NT2/D1 (cell line): Measurements from ENCODE around the gene FBLN5.
"Not testable (repeated sequence)": the region's sequence is repeated elsewhere in the genome, so short reads cannot be mapped to it uniquely, and the experiment has no call there.

Source experiments
- DNase-seq: peaks from one replicate; pipeline ENCODE4 v3.0.0-alpha.2; 2011; ENCODE audit warnings: low read depth, low spot score
- H3K27me3 ChIP-seq: 2 replicates; pipeline ENCODE4 v1.6.0; 2011; ENCODE audit warnings: mild to moderate bottlenecking; ENCODE audit not compliant: insufficient read length, insufficient read depth
- H3K36me3 ChIP-seq: 2 replicates; pipeline ENCODE4 v1.6.1; 2011; ENCODE audit warnings: mild to moderate bottlenecking, low read length, mixed read lengths; ENCODE audit not compliant: insufficient read depth, insufficient read length
- H3K4me1 ChIP-seq: 2 replicates; pipeline ENCODE4 v1.5.1; 2011; ENCODE audit not compliant: insufficient read depth, insufficient read length
- H3K4me3 ChIP-seq: 2 replicates; pipeline ENCODE4 v1.5.1; 2011; ENCODE audit warnings: low read depth; ENCODE audit not compliant: insufficient read length
- H3K9ac ChIP-seq: 2 replicates; pipeline ENCODE4 v1.6.0; 2011; ENCODE audit warnings: low read depth; ENCODE audit not compliant: insufficient read length
- H3K9me3 ChIP-seq: 2 replicates; pipeline ENCODE4 v1.5.1; 2011; ENCODE audit warnings: mild to moderate bottlenecking, low read length; ENCODE audit not compliant: insufficient read depth
- SUZ12 ChIP-seq: IDR thresholded peaks from 2 replicates; pipeline ENCODE4 v1.6.1; 2011; ENCODE audit not compliant: insufficient read length, insufficient read depth; ENCODE audit errors: extremely low read depth
- YY1 ChIP-seq: IDR thresholded peaks from 2 replicates; pipeline ENCODE4 v1.6.1; 2011; ENCODE audit not compliant: insufficient read length, insufficient read depth
- ZNF274 ChIP-seq: IDR thresholded peaks from 2 replicates; pipeline ENCODE4 v1.6.1; 2011; ENCODE audit warnings: mild to moderate bottlenecking, low read depth, low read length

Gene FBLN5

DNA sequence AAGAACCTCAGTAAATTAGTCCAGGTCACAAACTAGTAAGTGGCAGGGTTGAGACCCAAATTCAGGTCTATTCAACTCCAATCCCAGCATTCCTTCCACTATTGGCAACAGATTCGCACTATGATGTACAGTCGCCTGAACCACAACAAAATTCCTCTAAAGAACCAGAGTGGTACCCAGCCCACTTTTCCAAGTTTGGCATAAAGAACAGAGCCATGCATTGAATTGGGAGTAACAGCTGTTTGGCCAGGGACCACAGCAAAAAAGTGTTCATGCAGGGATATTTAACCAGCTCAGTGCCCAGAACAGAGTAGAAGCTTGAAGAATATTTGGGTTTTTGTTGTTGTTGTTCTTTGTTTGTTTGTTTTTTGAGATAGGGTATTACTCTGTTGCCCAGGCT lies 89.9 kb downstream of the FBLN5 start:
- TF ChIP-seq SUZ12 (no peak), YY1 (no peak), ZNF274 (no peak)
- DNase-seq = no peak
- no peaks in the 10 kb centered on the region for H3K36me3 ChIP-seq
- no peak overlapping the region for H3K9ac ChIP-seq
- H3K27me3 ChIP-seq = no peaks in the 10 kb centered on the region
- no peaks in the 10 kb centered on the region for H3K4me1 ChIP-seq
- H3K4me3 ChIP-seq = no peak overlapping the region
- no peaks in the 10 kb centered on the region for H3K9me3 ChIP-seq

DNA sequence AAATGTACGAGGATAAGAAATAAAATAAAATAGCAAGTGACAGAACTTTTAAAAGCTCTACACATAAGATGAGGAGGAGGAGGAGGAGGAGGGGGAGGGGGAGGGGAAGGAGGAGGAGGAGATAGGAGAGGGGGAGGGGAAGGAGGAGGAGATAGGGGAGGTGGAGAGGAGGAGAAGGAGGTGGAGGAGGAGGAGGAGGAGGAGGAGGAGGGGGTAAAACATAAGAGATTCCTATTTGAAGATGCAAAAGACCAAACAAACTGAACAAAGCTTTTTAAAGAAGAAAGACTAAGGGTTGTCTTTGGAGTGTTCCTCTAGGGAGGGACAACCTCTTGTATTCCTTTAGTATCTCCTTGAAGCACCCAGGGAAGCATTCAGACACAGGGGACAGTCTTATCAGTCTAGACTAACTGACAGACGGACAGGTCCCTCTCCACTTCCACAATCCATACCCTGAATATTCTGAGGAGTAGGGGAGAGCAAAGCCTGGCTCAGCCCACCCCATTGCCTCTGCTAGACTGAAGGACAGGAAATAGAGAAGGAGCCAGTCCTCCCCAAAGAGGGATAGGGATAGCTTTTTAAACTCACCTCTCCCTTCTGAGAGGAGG lies 93.1 kb downstream of the FBLN5 start:
- H3K9me3 ChIP-seq = no peaks in the 10 kb centered on the region

GRCh38 chr14:91851563-91851962 lies 95.9 kb downstream of the FBLN5 start:
- Histone ChIP-seq H3K9ac (no peak overlapping the region), H3K4me3 (no peak overlapping the region), H3K4me1 (no peaks in the 10 kb centered on the region), H3K36me3 (no peaks in the 10 kb centered on the region), H3K27me3 (no peaks in the 10 kb centered on the region), H3K9me3 (no peaks in the 10 kb centered on the region)
- no peak for DNase-seq
- TF ChIP-seq YY1 (no peak), SUZ12 (no peak)

More for the DNA sequence above, 93.1 kb downstream of the FBLN5 start:
- TF ChIP-seq YY1 (no peak), ZNF274 (no peak), SUZ12 (no peak)
- Histone ChIP-seq H3K27me3 (no peaks in the 10 kb centered on the region), H3K9ac (no peak overlapping the region), H3K36me3 (no peaks in the 10 kb centered on the region), H3K4me1 (no peaks in the 10 kb centered on the region), H3K4me3 (no peak overlapping the region)
- no peak for DNase-seq

GRCh38 chr14:91848504-91849001 lies 98.9 kb downstream of the FBLN5 start:
- Histone ChIP-seq H3K9ac (no peak overlapping the region), H3K36me3 (no peaks in the 10 kb centered on the region), H3K4me3 (no peak overlapping the region), H3K27me3 (no peaks in the 10 kb centered on the region), H3K9me3 (no peaks in the 10 kb centered on the region), H3K4me1 (no peaks in the 10 kb centered on the region)
- TF ChIP-seq SUZ12 (no peak), ZNF274 (no peak), YY1 (no peak)
- DNase-seq = no peak

GRCh38 chr14:91847693-91848092 lies 99.8 kb downstream of the FBLN5 start:
- Histone ChIP-seq H3K4me3 (no peak overlapping the region), H3K36me3 (no peaks in the 10 kb centered on the region), H3K9ac (no peak overlapping the region), H3K9me3 (no peaks in the 10 kb centered on the region), H3K27me3 (no peaks in the 10 kb centered on the region), H3K4me1 (no peaks in the 10 kb centered on the region)
- TF ChIP-seq YY1 (no peak), SUZ12 (no peak), ZNF274 (no peak)
- DNase-seq = no peak

GRCh38 chr14:91845652-91846051 lies 101.8 kb downstream of the FBLN5 start:
- no peaks in the 10 kb centered on the region for H3K4me1 ChIP-seq
- H3K9me3 ChIP-seq = no peaks in the 10 kb centered on the region
- no peaks in the 10 kb centered on the region for H3K36me3 ChIP-seq
- no peak overlapping the region for H3K9ac ChIP-seq
- DNase-seq = no peak
- H3K4me3 ChIP-seq = no peak overlapping the region
- no peaks in the 10 kb centered on the region for H3K27me3 ChIP-seq
- no peak for TF ChIP-seq YY1
- no peak for TF ChIP-seq SUZ12
- TF ChIP-seq ZNF274 = no peak

DNA sequence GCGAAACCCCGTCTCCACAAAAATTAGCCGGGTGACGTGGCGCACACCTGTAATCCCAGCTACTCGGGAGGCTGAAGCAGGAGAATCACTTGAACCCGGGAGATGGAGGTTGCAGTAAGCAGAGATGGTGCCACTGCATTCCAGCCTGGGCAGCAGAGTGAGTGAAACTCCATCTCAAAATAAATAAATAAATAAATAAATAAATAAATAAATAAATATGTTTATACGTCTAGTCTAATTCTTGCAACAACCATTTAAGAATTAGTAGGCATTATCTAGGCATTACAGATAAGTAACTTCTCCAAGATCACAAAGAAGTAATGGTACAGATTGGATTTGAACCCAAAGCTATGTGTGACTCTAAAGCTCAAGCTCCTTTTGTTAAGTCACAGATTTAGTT lies 102.4 kb downstream of the FBLN5 start:
- H3K4me1 ChIP-seq, DNase-seq, H3K27me3 ChIP-seq, H3K9ac ChIP-seq, H3K36me3 ChIP-seq, H3K9me3 ChIP-seq, H3K4me3 ChIP-seq: not testable (repeated sequence)

DNA sequence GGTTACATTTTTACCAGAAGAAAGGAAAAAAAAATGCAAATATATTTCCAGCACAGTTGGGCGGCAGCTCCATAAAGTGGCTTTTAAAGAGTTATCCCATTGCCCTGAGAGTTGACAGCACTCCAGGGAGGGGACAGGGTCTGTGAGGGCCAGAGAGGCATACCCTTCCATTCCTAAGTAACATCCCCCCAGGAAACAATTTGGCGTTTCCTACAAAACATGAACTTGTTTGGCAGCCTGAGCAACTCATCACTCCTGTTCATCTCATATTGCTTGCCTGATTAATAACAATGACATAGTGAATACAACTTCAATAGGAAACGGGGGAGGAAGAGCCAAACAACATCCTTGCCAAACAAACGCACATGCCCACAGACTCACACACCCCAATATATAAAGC lies 103.5 kb downstream of the FBLN5 start:
- Histone ChIP-seq H3K36me3 (no peaks in the 10 kb centered on the region), H3K4me3 (no peak overlapping the region), H3K9me3 (no peaks in the 10 kb centered on the region), H3K27me3 (no peaks in the 10 kb centered on the region), H3K9ac (no peak overlapping the region), H3K4me1 (no peaks in the 10 kb centered on the region)
- no peak for DNase-seq
- TF ChIP-seq SUZ12 (no peak), ZNF274 (no peak), YY1 (no peak)
